Measurements from ENCODE around the gene ACCS.

- no peak for TF ChIP-seq E2F1 (CRISPR knock-in tag; IDR thresholded peaks at IDR 0.05)
- no peak for TF ChIP-seq ZNF354B (CRISPR knock-in tag; IDR thresholded peaks at IDR 0.05)
- TF ChIP-seq POLR2A (conservative IDR thresholded peaks at IDR 0.05) = no peak
- TF ChIP-seq NFE2L1 (tag; IDR thresholded peaks at IDR 0.05; ENCODE audit: borderline replicate concordance, low read depth) = no peak
Observed at GRCh38 chr11:44066732-44067141, 667 bp downstream of the ACCS start.
